Dedifferentiated amniotic fluid mesenchymal stem cell (primary cell): ENCODE data around the gene PROCR.
"Not testable (repeated sequence)": the region's sequence is repeated elsewhere in the genome, so short reads cannot be mapped to it uniquely, and the experiment has no call there.

Source experiments
- DNase-seq: peaks from one replicate; pipeline ENCODE4 v3.0.0-alpha.2; 2016; ENCODE audit errors: extremely low spot score

The PROCR gene

DNA sequence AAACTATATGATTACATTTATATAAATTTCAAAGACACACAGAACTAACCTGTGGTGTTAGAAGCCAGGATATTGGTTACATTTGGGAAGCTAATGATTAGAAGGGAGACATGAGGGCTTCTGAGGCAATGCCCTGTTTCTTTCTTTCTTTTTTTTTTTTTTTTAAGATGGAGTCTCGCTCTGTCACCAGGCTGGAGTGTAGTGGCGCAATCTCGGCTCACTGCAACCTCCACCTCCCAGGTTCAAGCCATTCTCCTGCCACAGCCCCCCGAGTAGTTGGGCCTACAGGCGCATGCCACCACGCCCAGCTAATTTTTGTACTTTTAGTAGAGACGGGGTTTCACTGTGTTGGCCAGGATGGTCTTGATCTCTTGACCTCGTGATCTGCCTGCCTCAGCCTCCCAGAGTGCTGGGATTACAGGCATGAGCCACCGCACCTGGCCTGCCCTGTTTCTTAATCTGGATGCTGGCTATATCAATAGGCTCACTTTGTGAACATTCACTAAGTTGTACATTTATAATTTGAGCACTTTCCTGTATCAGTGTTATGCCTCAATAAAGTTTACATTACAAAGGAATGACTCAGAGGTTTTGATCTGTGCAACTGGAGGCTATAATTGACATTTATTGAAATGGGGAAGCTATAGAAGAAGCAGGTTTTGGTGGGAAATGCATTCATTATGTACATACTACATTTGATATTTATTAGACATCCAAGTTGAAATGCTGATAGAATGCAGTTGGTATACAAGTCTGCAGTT is 21.3 kb downstream of the PROCR start:
- not testable (repeated sequence) for DNase-seq

DNA sequence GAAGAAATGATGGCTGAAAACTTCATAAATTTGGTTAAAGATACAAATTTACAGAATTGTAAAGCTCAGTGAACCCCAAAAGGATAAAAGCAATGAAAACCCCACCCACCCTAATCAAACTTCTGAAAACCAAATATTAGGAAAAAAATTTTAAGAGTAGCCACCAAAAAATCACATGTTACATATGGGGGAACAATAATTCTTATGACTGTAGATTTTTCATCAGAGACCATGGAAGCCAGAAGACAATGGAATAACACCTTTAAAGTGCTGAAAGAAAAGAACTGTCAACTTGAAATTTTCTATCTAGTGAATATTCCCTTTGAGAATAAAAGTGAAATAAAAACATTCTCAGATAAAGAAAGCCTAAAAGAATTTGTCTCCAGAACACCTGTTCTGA is 24.4 kb downstream of the PROCR start:
- no peak for DNase-seq

DNA sequence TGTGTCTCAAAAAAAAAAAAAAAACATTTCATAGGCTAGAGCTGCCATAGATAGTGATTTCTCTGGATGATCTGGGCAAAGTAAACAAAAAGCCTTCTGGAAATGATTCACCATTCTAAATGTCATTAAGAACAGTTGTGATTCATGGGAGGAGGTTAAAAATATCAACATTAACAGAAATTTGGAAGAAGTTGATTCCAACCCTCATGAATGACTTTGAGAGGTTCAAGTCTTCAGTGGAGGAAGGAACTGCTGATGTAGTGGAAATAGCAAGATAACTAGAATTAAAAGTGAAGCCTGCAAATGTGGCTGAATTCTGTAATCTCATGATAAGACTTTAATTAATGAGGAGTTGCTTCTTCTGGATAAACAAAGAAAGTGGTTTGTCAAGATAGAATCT is 27.9 kb downstream of the PROCR start:
- DNase-seq = no peak

DNA sequence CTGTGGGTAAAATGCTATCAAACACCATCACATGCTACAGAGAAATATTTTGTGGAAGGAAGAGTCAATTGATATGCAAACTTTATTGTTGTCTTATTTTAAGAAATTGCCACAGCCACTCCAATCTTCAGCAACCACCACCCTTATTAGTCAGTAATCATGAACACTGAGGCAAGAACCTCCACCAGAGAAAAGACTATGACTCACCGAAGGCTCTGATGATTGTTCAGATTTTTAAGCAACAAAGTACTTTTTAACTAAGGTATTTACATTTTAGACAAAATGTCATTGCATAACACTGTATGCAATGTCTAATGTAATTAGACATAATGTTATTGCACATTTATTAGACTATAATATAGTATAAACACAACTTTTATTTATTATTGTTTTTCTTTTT is 28.4 kb downstream of the PROCR start:
- DNase-seq = no peak

DNA sequence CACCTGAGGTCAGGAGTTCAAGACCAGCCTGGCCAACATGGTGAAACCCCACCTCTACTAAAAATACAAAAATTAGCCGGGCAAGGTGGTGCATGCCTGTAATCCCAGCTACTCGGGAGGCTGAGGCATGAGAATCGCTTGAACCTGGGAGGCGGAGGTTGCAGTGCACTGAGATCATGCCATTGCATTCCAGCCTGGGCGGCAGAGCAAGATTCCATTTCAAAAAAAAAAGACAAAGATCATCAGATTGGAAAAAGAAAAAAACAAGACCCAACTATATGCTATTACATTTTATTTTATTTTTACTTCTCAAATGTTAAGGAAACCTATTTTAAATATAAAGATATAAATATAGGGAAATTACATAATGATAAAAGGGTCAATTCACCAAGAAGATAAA is 29.6 kb downstream of the PROCR start:
- DNase-seq = not testable (repeated sequence)

DNA sequence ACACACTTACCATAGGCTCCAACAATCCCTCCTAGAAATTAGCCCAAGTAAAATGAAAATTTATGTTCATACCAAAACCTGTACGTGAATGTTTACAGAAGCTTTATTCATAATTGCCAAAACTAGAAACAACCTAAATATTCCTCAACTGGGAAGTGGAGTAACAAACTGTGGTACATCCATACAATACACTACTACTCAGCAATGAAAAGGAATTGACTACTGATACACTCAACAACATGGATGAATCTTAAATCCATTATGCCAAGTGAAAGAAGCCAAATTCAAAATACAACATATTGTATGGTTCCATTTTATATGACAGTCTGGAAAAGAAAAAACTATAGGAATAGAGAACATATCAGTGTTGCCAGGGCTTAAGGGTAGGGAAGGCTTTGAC is 34.9 kb downstream of the PROCR start:
- no peak for DNase-seq

DNA sequence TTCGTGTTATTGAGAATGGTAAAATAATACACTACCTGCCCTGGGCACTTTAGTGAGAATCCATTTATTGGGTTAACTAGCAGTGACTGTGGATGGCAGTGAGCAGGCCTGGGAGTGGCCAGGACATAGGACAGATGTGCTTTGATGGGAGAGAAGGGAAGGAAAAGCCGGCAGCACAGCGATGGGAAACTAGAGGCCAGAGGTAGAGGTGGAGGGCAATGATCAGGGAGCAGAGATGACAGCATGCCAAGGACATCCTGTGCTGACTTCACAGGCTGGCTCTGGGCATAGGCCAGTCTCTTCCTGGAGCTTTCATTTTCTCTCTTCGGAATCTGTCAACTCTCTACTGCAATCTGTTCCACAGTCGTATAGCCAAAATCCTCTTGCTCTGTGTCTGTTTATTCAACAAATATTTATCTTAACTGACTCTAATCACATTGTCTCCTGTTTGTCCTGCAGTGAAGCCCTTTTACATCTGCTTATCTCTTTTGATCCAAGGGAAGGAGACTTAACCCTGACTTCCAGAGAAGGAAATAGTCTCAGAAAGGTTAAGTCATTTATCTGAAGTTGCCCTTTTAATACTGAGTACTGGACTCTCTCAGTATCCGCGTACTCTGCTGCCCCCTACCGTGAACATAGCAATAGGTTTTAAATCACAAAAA is 36.2 kb downstream of the PROCR start:
- DNase-seq = peak; percentile 66

DNA sequence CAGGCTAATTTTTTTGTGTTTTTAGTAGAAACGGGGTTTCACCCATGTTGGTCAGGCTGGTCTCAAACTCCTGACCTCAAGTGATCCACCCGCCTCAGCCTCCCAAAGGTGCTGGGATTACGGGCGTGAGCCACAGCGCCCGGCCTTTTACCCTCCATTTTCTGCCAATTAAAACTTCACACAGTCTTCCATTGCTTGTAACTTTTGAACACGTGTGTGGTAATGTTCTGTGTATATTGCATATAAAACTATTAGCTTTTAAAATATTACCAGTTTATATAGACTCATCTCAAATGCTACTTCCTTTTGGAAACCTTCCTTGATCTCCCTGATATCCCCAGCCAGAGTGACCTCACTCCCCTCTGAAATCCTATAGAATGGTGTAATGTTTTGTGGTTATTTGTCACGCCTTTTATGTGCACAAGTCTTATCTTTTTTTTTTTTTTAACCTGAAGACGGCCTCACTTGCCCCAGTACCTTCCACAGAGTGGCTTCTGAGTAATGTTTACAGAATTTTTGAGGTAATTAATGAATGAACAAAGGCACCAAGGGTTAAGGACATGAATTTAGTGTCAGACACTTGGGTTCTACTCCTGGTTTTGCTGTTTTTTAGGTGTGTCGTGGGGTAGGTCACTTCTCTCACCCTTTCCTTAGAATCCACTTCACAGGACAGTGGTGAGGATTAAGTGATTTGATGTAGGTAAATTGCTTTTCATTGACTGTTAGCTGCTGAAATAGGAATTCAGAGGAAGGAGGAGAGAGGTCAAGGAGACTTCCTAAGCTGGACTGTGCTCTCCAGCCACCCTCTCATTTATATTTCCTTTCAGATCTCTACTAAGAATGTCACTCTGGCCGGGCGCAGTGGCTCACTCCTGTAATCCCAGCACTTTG is 43.4 kb downstream of the PROCR start:
- DNase-seq = no peak

DNA sequence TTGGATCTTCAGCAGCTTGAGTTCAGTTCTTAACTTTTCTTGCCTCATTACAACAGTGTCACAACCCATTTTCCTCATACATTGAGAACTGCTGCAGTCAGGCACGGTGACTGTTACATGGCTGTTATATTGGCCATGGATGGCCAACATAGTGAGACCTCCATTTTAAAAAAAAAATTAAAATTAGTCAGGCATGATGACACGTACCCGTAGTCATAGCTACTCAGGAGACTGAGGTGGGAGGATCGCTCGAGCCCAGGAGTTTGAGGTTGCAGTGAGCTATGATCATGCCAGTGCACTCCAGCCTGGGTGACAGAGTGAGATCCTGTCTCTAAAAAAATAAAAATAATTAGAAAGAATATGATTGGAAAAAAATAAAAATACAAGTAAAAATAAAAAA is 44.7 kb downstream of the PROCR start:
- DNase-seq = no peak

DNA sequence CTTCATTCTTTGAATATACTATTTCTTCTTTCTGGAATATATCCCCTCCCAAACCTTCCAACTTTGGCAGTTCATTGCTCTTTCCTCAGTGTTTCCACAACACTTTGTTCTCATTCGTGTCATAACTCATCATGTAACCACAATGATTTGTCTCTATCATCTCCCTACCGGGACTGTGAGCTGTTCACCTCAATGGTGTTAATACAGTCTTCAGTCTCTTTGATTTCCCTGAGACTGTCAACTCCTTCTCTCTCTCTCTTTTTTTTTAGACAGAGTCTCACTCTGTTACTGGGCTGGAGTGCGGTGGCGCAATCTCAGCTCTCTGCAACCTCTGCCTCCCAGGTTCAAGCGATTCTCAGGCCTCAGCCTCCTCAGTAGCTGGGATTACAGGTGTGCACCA is 52.1 kb downstream of the PROCR start:
- no peak for DNase-seq

DNA sequence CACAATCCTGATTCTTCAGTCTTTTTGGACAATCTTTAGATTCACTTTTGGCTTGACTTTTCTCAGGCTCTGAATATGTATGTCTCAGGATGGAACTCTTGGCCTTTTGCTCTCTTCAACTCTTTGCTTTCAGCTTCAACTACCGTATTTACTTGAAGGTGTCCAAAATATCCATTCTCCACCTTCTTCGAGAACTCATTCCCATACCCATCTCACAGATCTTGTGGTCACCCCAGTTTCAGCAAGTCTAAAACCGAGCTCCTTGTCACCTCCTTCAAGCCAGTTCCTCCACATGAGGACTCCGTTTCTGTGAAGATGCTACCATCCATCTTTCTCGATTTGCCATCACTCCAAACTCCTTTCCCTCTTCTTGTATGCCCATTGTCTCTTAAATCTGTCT is 52.7 kb downstream of the PROCR start:
- no peak for DNase-seq

DNA sequence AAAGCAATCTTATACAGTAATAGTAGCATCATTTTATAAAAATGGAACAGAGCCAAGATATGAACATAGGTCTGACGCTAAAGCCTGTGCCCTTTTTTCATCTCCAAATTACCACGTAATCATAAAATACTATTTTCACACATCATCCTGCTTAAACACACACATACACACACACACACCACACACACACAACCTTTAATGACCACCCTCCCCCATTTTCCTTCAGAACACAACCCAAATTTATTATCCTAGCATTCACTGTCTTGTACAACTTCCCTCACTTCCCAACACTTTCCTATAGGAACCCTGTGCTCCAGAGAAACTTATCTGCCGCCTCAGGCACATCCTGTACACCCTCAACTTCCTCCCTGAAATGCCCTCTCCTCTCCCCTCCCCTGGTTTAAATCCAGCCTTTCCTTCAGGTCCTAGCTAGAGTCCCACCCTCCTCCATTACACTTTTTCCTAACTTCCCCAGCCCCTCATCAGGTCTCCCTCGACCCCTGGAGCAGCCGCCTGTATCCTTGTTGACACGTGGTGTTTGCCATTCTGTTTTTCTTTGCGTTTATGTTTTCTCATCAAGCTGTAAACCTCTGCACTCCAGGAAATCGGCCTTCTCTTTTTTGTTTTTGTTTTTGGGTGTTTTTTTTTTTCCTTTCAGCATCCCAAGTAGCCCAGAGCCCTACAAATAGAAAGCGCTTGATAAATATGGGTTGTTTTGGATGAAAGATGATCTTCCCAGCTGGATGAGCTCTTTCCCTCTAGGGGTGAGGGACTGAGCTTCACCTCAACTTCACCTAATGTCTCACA is 53.6 kb downstream of the PROCR start:
- DNase-seq = no peak

DNA sequence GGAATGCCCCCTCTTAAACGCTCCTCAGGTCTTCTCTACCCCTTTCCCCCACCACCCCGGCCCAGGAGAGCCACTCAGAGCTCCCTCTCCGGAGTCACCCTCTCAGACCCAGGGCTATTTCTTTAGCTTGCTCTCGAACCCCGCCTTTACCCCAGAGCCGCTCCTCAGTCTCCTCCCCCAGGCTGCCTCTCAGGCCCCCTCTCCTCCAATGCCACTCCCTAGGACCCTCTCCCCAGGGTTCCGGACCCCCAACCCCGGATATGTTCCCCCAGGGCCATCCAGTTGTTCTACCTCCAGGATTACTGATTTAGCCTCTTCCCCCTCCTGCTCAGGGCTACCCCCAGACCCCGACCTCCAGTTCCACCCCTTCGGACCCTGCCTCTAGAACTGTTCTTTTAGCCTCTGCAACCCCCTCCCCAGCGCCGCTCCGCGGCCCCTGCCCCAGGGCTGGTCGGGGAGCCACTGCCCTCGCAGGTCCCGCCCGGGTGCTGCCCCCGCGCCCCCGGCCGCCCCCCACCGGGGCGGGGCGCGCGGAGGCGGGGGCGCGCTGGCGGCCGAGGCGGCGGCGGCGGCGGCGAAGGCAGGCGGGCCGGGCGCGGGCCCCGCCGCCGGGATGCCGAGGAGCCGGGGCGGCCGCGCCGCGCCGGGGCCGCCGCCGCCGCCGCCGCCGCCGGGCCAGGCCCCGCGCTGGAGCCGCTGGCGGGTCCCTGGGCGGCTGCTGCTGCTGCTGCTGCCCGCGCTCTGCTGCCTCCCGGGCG is 54.4 kb downstream of the PROCR start, which contains the start of gene MMP24:
Gene MMP24, plus strand, starts transcription at position 565 of the 758 bp plus-strand sequence. Its CDS starts 49 bp downstream, at position 614.
- DNase-seq = no peak
